SK-N-SH treated with all-trans-retinoic acid at 6 μM for 48 hours (cell line): ENCODE data around the gene ANKRD44.

ENCODE experiments used
- ARNTL ChIP-seq: fragments of 450-650 bp; formaldehyde crosslinking; IDR thresholded peaks from 2 replicates; pipeline ENCODE4 v1.5.0; 2020; ENCODE audit warnings: low read depth, mild to moderate bottlenecking, moderate library complexity, borderline replicate concordance
- CSDC2 ChIP-seq: fragments of 250-450 bp; sonication (Bioruptor Pico); IDR thresholded peaks from 2 replicates; pipeline ENCODE4 v1.5.0; 2020; ENCODE audit warnings: mild to moderate bottlenecking, moderate library complexity
- ESRRG ChIP-seq: fragments of 250-450 bp; sonication (Bioruptor Pico); IDR thresholded peaks from 2 replicates; pipeline ENCODE4 v1.6.1; 2021; ENCODE audit warnings: mild to moderate bottlenecking
- GLIS3 ChIP-seq: fragments of 250-450 bp; sonication (Bioruptor Pico); IDR thresholded peaks from 2 replicates; pipeline ENCODE4 v1.5.0; 2020; ENCODE audit warnings: mild to moderate bottlenecking, moderate library complexity
- PPARA ChIP-seq: fragments of 250-450 bp; sonication (Bioruptor Pico); IDR thresholded peaks from 2 replicates; pipeline ENCODE4 v1.5.0; 2020; ENCODE audit warnings: mild to moderate bottlenecking, borderline replicate concordance
- TCF4 ChIP-seq: fragments of 250-450 bp; sonication (Bioruptor Pico); IDR thresholded peaks from 2 replicates; pipeline ENCODE4 v1.8.0; 2021; ENCODE audit warnings: mild to moderate bottlenecking, moderate library complexity, borderline replicate concordance
- TOX ChIP-seq: fragments of 250-450 bp; sonication (Bioruptor Pico); IDR thresholded peaks from 2 replicates; pipeline ENCODE4 v1.8.0; 2021; ENCODE audit warnings: mild to moderate bottlenecking, moderate library complexity, borderline replicate concordance
- ZFP30 ChIP-seq: fragments of 450-650 bp; formaldehyde crosslinking; IDR thresholded peaks from 2 replicates; pipeline ENCODE4 v1.5.0; 2022; ENCODE audit warnings: mild to moderate bottlenecking, moderate library complexity
- ZNF565 ChIP-seq: fragments of 450-650 bp; formaldehyde crosslinking; conservative IDR thresholded peaks from 2 replicates; pipeline ENCODE4 v1.5.0; 2020; ENCODE audit warnings: low read depth, mild to moderate bottlenecking, moderate library complexity
- ZNF8 ChIP-seq: fragments of 450-650 bp; formaldehyde crosslinking; IDR thresholded peaks from 2 replicates; pipeline ENCODE4 v1.5.0; 2020; ENCODE audit warnings: mild to moderate bottlenecking, moderate library complexity
- TF ChIP-seq, protein P1 (sequence below): fragments of 250-450 bp; sonication (Bioruptor Pico); IDR thresholded peaks from 2 replicates; pipeline ENCODE4 v1.8.0; 2021; ENCODE audit warnings: low read depth, mild to moderate bottlenecking, moderate library complexity, borderline replicate concordance
- TF ChIP-seq, protein P2 (sequence below): fragments of 250-450 bp; sonication (Bioruptor Pico); IDR thresholded peaks from 2 replicates; pipeline ENCODE4 v1.5.1; 2020; ENCODE audit warnings: low read depth, mild to moderate bottlenecking, moderate library complexity
- TF ChIP-seq, protein P3 (sequence below): fragments of 250-450 bp; sonication (Bioruptor Pico); IDR thresholded peaks from 2 replicates; pipeline ENCODE4 v1.5.0; 2020; ENCODE audit warnings: mild to moderate bottlenecking, moderate library complexity
- TF ChIP-seq, protein P4 (sequence below): fragments of 250-450 bp; sonication (Bioruptor Pico); IDR thresholded peaks from 2 replicates; pipeline ENCODE4 v1.8.0; 2020; ENCODE audit warnings: mild to moderate bottlenecking, moderate library complexity, borderline replicate concordance

DNA sequence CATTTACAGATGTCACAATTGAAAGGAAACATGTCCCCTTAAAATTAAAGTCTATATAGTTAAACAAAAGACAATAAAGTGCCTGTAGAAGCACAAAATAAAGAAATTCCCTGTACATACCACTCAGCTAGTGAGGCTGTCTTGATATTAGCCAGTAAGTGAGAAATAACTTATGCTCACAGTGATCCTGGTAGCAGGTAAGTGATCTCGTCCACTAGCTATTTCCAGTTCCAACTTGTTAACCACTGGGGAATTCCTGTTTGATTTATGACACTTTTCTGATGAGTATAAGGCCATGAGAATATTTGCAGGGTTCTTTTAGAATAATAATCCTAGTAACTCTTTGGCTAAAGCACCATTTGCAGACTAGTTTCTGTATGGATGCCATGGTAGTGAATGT lies 256.1 kb downstream of the ANKRD44 start:
- no peak for TF ChIP-seq GLIS3 (CRISPR knock-in tag)
- no peak for TF ChIP-seq CSDC2 (CRISPR knock-in tag)
- TF ChIP-seq ZNF8 (CRISPR knock-in tag), result no peak
- TF ChIP-seq, protein P1, sequence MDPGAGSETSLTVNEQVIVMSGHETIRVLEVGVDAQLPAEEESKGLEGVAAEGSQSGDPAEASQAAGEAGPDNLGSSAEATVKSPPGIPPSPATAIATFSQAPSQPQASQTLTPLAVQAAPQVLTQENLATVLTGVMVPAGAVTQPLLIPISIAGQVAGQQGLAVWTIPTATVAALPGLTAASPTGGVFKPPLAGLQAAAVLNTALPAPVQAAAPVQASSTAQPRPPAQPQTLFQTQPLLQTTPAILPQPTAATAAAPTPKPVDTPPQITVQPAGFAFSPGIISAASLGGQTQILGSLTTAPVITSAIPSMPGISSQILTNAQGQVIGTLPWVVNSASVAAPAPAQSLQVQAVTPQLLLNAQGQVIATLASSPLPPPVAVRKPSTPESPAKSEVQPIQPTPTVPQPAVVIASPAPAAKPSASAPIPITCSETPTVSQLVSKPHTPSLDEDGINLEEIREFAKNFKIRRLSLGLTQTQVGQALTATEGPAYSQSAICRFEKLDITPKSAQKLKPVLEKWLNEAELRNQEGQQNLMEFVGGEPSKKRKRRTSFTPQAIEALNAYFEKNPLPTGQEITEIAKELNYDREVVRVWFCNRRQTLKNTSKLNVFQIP (CRISPR knock-in tag), result no peak
- no peak for TF ChIP-seq ARNTL (CRISPR knock-in tag)
- no peak for TF ChIP-seq ZFP30 (CRISPR knock-in tag)
- no peak for TF ChIP-seq TCF4 (CRISPR knock-in tag)
- TF ChIP-seq, protein P2, sequence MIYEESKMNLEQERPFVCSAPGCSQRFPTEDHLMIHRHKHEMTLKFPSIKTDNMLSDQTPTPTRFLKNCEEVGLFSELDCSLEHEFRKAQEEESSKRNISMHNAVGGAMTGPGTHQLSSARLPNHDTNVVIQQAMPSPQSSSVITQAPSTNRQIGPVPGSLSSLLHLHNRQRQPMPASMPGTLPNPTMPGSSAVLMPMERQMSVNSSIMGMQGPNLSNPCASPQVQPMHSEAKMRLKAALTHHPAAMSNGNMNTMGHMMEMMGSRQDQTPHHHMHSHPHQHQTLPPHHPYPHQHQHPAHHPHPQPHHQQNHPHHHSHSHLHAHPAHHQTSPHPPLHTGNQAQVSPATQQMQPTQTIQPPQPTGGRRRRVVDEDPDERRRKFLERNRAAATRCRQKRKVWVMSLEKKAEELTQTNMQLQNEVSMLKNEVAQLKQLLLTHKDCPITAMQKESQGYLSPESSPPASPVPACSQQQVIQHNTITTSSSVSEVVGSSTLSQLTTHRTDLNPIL, result no peak
- TF ChIP-seq ESRRG (CRISPR knock-in tag), result no peak
- no peak for TF ChIP-seq TOX (CRISPR knock-in tag)
- TF ChIP-seq, protein P3, sequence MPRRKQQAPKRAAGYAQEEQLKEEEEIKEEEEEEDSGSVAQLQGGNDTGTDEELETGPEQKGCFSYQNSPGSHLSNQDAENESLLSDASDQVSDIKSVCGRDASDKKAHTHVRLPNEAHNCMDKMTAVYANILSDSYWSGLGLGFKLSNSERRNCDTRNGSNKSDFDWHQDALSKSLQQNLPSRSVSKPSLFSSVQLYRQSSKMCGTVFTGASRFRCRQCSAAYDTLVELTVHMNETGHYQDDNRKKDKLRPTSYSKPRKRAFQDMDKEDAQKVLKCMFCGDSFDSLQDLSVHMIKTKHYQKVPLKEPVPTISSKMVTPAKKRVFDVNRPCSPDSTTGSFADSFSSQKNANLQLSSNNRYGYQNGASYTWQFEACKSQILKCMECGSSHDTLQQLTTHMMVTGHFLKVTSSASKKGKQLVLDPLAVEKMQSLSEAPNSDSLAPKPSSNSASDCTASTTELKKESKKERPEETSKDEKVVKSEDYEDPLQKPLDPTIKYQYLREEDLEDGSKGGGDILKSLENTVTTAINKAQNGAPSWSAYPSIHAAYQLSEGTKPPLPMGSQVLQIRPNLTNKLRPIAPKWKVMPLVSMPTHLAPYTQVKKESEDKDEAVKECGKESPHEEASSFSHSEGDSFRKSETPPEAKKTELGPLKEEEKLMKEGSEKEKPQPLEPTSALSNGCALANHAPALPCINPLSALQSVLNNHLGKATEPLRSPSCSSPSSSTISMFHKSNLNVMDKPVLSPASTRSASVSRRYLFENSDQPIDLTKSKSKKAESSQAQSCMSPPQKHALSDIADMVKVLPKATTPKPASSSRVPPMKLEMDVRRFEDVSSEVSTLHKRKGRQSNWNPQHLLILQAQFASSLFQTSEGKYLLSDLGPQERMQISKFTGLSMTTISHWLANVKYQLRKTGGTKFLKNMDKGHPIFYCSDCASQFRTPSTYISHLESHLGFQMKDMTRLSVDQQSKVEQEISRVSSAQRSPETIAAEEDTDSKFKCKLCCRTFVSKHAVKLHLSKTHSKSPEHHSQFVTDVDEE (CRISPR knock-in tag), result no peak
- no peak for TF ChIP-seq ZNF565 (CRISPR knock-in tag)
- no peak for TF ChIP-seq PPARA (CRISPR knock-in tag)
- TF ChIP-seq, protein P4, sequence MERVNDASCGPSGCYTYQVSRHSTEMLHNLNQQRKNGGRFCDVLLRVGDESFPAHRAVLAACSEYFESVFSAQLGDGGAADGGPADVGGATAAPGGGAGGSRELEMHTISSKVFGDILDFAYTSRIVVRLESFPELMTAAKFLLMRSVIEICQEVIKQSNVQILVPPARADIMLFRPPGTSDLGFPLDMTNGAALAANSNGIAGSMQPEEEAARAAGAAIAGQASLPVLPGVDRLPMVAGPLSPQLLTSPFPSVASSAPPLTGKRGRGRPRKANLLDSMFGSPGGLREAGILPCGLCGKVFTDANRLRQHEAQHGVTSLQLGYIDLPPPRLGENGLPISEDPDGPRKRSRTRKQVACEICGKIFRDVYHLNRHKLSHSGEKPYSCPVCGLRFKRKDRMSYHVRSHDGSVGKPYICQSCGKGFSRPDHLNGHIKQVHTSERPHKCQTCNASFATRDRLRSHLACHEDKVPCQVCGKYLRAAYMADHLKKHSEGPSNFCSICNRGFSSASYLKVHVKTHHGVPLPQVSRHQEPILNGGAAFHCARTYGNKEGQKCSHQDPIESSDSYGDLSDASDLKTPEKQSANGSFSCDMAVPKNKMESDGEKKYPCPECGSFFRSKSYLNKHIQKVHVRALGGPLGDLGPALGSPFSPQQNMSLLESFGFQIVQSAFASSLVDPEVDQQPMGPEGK (CRISPR knock-in tag), result no peak
